Endothelial cell of umbilical vein (primary cell): ENCODE data around the gene TAF6. TPM values are rescaled to one million over a fixed set of nuclear protein-coding genes. Genes with fewer than 3 reads are reported as not detected.

Experiments used
- BruUV-seq: library from RNA; stranded (reverse); fragments of 400-500 nt; replicated peaks from 2 replicates; lab custom pipeline; 2021; lab: Mats Ljungman, UMichigan
- CTCF ChIA-PET: fragments of 300-600, 350-600 bp; sonication (Branson Sonifier 250); formaldehyde crosslinking; loops from one replicate; lab custom pipeline; 2021; ENCODE audit warnings: antibody characterized with exemption, inconsistent platforms; lab: Charles Lee
- POLR2A ChIA-PET: fragments of 300-600, 350-600 bp; sonication (Branson Sonifier 250); formaldehyde crosslinking; loops from one replicate; lab custom pipeline; 2021; ENCODE audit warnings: antibody characterized with exemption, inconsistent platforms; lab: Charles Lee
- DNase-seq: peaks from one replicate; pipeline ENCODE4 v3.0.0-alpha.2; 2011; ENCODE audit warnings: low read depth, low spot score
- FAIRE-seq: peaks from 2 replicates; lab custom pipeline; 2011; peaks lifted over from hg19 to GRCh38; lab: Jason Lieb, UNC
- H2AFZ ChIP-seq: 2 replicates; pipeline ENCODE4 v1.6.0; 2012; ENCODE audit warnings: low read depth, low read length, control low read depth, inconsistent platforms
- H3K27ac ChIP-seq: 2 replicates; pipeline ENCODE4 v1.5.1; 2011; ENCODE audit warnings: low read depth, mild to moderate bottlenecking, control low read depth, low read length, moderate library complexity; ENCODE audit not compliant: insufficient read depth
- H3K27me3 ChIP-seq, 2 experiments: 2 replicates each; pipeline versions ENCODE4 v1.6.0 to v1.6.1; 2011; ENCODE audit warnings: low read length in 2 of 2, mixed read lengths in 1 of 2; ENCODE audit not compliant: control insufficient read depth in 2 of 2, insufficient read depth in 2 of 2
- H3K36me3 ChIP-seq, 2 experiments: 2 replicates in 1 of 2; 3 replicates in 1 of 2; pipeline ENCODE4 v1.5.1; 2011; ENCODE audit warnings: low read length in 2 of 2, mild to moderate bottlenecking in 1 of 2, moderate library complexity in 1 of 2; ENCODE audit not compliant: control insufficient read depth in 2 of 2, insufficient read depth in 2 of 2; ENCODE audit errors: extremely low read depth in 1 of 2
- H3K4me1 ChIP-seq: 3 replicates; pipeline ENCODE4 v1.5.1; 2011; ENCODE audit warnings: mild to moderate bottlenecking, low read length; ENCODE audit not compliant: control insufficient read depth, insufficient read depth; ENCODE audit errors: extremely low read depth
- H3K4me2 ChIP-seq: 2 replicates; pipeline ENCODE4 v1.6.1; 2011; ENCODE audit warnings: low read length, control low read depth, mixed read lengths; ENCODE audit not compliant: insufficient read depth
- H3K4me3 ChIP-seq, 3 experiments: fragments of 200-600 bp in 1 of 3; sonication (generic), shearing (Covaris generic) in 1 of 3; replicated peaks in 1 of 3; 2 replicates each; pipeline ENCODE4 v1.5.1; 2011 to 2016; ENCODE audit warnings: control low read depth in 3 of 3, low read length in 3 of 3, mild to moderate bottlenecking in 2 of 3, inconsistent platforms in 1 of 3, low read depth in 1 of 3, moderate library complexity in 1 of 3; ENCODE audit not compliant: insufficient read depth in 1 of 3
- H3K79me2 ChIP-seq: 2 replicates; pipeline ENCODE4 v1.6.0; 2012; ENCODE audit warnings: low read length, inconsistent platforms; ENCODE audit not compliant: control insufficient read depth, insufficient read depth
- H3K9ac ChIP-seq: replicated peaks from 2 replicates; pipeline ENCODE3; 2011; ENCODE audit warnings: low read length, control low read depth; ENCODE audit not compliant: insufficient read depth; ENCODE audit errors: extremely low read depth
- H3K9me1 ChIP-seq: replicated peaks from 3 replicates; pipeline ENCODE4 v1.6.0; 2011; ENCODE audit warnings: mild to moderate bottlenecking, low read length; ENCODE audit not compliant: control insufficient read depth, insufficient read depth; ENCODE audit errors: extremely low read depth
- H3K9me3 ChIP-seq: replicated peaks from 2 replicates; pipeline ENCODE4 v1.5.1; 2012; ENCODE audit warnings: low read length, inconsistent platforms; ENCODE audit not compliant: control insufficient read depth, insufficient read depth
- H4K20me1 ChIP-seq: replicated peaks from 2 replicates; pipeline ENCODE3; 2011; ENCODE audit warnings: mild to moderate bottlenecking, low read length; ENCODE audit not compliant: control insufficient read depth, insufficient read depth; ENCODE audit errors: extremely low read depth
- CTCF ChIP-seq, 2 donors: IDR thresholded peaks; 1 replicate in 1 of 2; 2 replicates in 1 of 2; pipeline ENCODE4 v1.5.1; 2011; ENCODE audit warnings: low read length in 2 of 2, mild to moderate bottlenecking in 2 of 2, moderate library complexity in 2 of 2, control low read depth in 1 of 2, inconsistent platforms in 1 of 2, low read depth in 1 of 2; ENCODE audit not compliant: insufficient read depth in 1 of 2; ENCODE audit errors: extremely low read depth in 1 of 2
- EZH2 ChIP-seq: IDR thresholded peaks from 2 replicates; pipeline ENCODE4 v1.6.1; 2012; ENCODE audit warnings: borderline replicate concordance, low read depth, mild to moderate bottlenecking, moderate library complexity, low read length, inconsistent platforms; ENCODE audit not compliant: severe bottlenecking
- FOS ChIP-seq: IDR thresholded peaks from 2 replicates; pipeline ENCODE4 v1.6.1; 2011; ENCODE audit warnings: mild to moderate bottlenecking, low read length, moderate library complexity, borderline replicate concordance; ENCODE audit not compliant: insufficient read depth
- GATA2 ChIP-seq: IDR thresholded peaks from 2 replicates; pipeline ENCODE4 v1.7.0; 2011; ENCODE audit warnings: low read depth, mild to moderate bottlenecking, moderate library complexity, mixed read lengths, low read length; ENCODE audit not compliant: insufficient read length, insufficient read depth
- JUN ChIP-seq: IDR thresholded peaks from 2 replicates; pipeline ENCODE4 v1.6.1; 2011; ENCODE audit warnings: borderline replicate concordance, low read depth; ENCODE audit not compliant: insufficient read length, insufficient read depth
- MAX ChIP-seq: IDR thresholded peaks from 2 replicates; pipeline ENCODE4 v1.6.1; 2011; ENCODE audit not compliant: insufficient read depth, insufficient read length
- MYC ChIP-seq: IDR thresholded peaks from one replicate; pipeline ENCODE4 v1.6.1; 2011; ENCODE audit warnings: mild to moderate bottlenecking, low read depth, low read length
- POLR2A ChIP-seq: IDR thresholded peaks from 2 replicates; pipeline ENCODE4 v1.6.1; 2012; ENCODE audit warnings: low read depth, mild to moderate bottlenecking, control low read depth, low read length
- POLR2AphosphoS5 ChIP-seq: IDR thresholded peaks from 2 replicates; pipeline ENCODE4 v1.6.1; 2012; ENCODE audit warnings: low read depth, mild to moderate bottlenecking, control low read depth, low read length, moderate library complexity; ENCODE audit not compliant: insufficient read depth
- dilution Hi-C: fragments of 300-500 bp; cut with MboI; formaldehyde crosslinking; loops from one replicate; pipeline ENCODE4 v1.15.0; 2019; ENCODE audit warnings: low sequenced_read_pairs; ENCODE audit not compliant: extremely low pct_ligation_motif_present
- intact Hi-C: fragments of 100-400 bp; cut with micrococcal nuclease; formaldehyde crosslinking; loops from one replicate; pipeline ENCODE4 v1.10.0; 2022
- polyA plus RNA-seq, 4 experiments: library from polyadenylated mRNA; depleted of rRNA in 3 of 4; stranded (reverse) in 3 of 4; unstranded in 1 of 4; fragments of >200 nt; gene quantifications; 2 replicates each; pipeline versions ENCODE4 v1.2.1 to v1.2.3, GENCODE V29; 2011 to 2012; ENCODE audit warnings: missing spikeins in 1 of 4
- total RNA-seq: library from RNA; stranded (reverse); gene quantifications from 2 replicates; pipeline ENCODE4 v1.2.3, GENCODE V29; 2021

TAF6 gene
- total and polyA plus RNA-seq, 2 donors (not counting 3 experiments of a cell fraction or from before 2014, with no cell fraction given): 32.7 to 64.6 TPM

GRCh38 chr7:100122568-100122967 is 3.4 kb upstream of the TAF6 start:
- H3K9ac ChIP-seq: no peak overlapping the region
- no peak overlapping the region for H3K4me3 ChIP-seq
- TF ChIP-seq FOS (no peak), MAX (no peak), JUN (no peak), GATA2 (no peak), EZH2 (no peak), POLR2AphosphoS5 (no peak), POLR2A (no peak), MYC (no peak)
- H2AFZ ChIP-seq: no peak overlapping the region
- no peaks in the 10 kb centered on the region for H4K20me1 ChIP-seq
- no peaks in the 10 kb centered on the region for H3K27me3 ChIP-seq
- peaks cover 10% of the 10 kb centered on the region for H3K79me2 ChIP-seq
- H3K4me1 ChIP-seq: peaks cover 16% of the 10 kb centered on the region
- BruUV-seq: no TSS peak
- no peaks in the 10 kb centered on the region for H3K9me3 ChIP-seq
- peaks cover 0 to 2% of the 10 kb centered on the region in 2 experiments for H3K36me3 ChIP-seq
- no peak overlapping the region for H3K4me2 ChIP-seq
- H3K27ac ChIP-seq: no peak overlapping the region
- FAIRE-seq: no peak
- dilution Hi-C loops: no loop called here
- POLR2A ChIA-PET: no interaction called here
- CTCF ChIA-PET: interaction anchor here (1.0 kb wide), 1 partner anchor 8 kb away, joined by 3 read pairs; no protein-coding TSS in a partner anchor
- no peak for DNase-seq
- H3K9me1 ChIP-seq: no peaks in the 10 kb centered on the region
- intact Hi-C loops: no loop called here

- peaks cover 16% of the 10 kb centered on the region for H3K4me1 ChIP-seq
- DNase-seq: no peak
- TF ChIP-seq GATA2 (no peak), MYC (no peak), JUN (no peak), EZH2 (no peak), FOS (no peak), POLR2A (no peak), POLR2AphosphoS5 (no peak), CTCF (IDR thresholded peaks at IDR 0.05; ENCODE audit: extremely low read depth in 1 of 2, insufficient read depth in 1 of 2, low read depth in 1 of 2, low read length in 2 of 2) (no peak), MAX (no peak)
- FAIRE-seq: no peak
- dilution Hi-C loops (no loop called here), intact Hi-C loops (no loop called here)
- no peak overlapping the region for H3K4me2 ChIP-seq
- H3K36me3 ChIP-seq: peaks cover 0 to 2% of the 10 kb centered on the region in 2 experiments
- H4K20me1 ChIP-seq: no peaks in the 10 kb centered on the region
- H3K9me3 ChIP-seq: no peaks in the 10 kb centered on the region
- H3K27me3 ChIP-seq: no peaks in the 10 kb centered on the region
- H3K9ac ChIP-seq: no peak overlapping the region
- CTCF ChIA-PET: interaction anchor here (1.0 kb wide), 1 partner anchor 8 kb away, joined by 3 read pairs; no protein-coding TSS in a partner anchor
- no peak overlapping the region for H2AFZ ChIP-seq
- H3K79me2 ChIP-seq: peaks cover 10% of the 10 kb centered on the region
- no TSS peak for BruUV-seq
- H3K4me3 ChIP-seq: no peak overlapping the region
- H3K27ac ChIP-seq: no peak overlapping the region
- no peaks in the 10 kb centered on the region for H3K9me1 ChIP-seq
- POLR2A ChIA-PET: no interaction called here
Observed at GRCh38 chr7:100122067-100122466, 2.9 kb upstream of the TAF6 start.
